Gastroesophageal sphincter (tissue), 4 donors: ENCODE data around the gene UEVLD. TPM values are rescaled to one million over a fixed set of nuclear protein-coding genes. Genes with fewer than 3 reads are reported as not detected.

ENCODE experiments used
- ATAC-seq: fragments of 150-250 bp; one replicate; pipeline ENCODE4 v1.9.1; 2016; ENCODE audit warnings: mild to moderate bottlenecking, moderate library complexity
- H3K27ac ChIP-seq, 4 donors: fragments of 200-600 bp; sonication (generic) in 3 of 4; 1 replicate in 3 of 4; 2 replicates in 1 of 4; pipeline ENCODE4 v1.5.1; 2016 to 2019
- H3K27me3 ChIP-seq: fragments of 200-600 bp; sonication (generic); one replicate; pipeline ENCODE4 v1.5.1; 2019
- H3K36me3 ChIP-seq, 2 donors: fragments of 200-600 bp; sonication (generic); one replicate each; pipeline ENCODE4 v1.5.1; 2019; ENCODE audit warnings: control low read depth in 1 of 2
- H3K4me1 ChIP-seq, 3 donors: fragments of 200-600 bp; sonication (generic); 1 replicate in 2 of 3; 2 replicates in 1 of 3; pipeline ENCODE4 v1.5.1; 2016 to 2019; ENCODE audit warnings: control low read depth in 2 of 3
- H3K4me3 ChIP-seq, 2 donors: fragments of 200-600 bp; sonication (generic); one replicate each; pipeline ENCODE4 v1.5.1; 2019; ENCODE audit warnings: mild to moderate bottlenecking in 1 of 2, moderate library complexity in 1 of 2
- H3K9me3 ChIP-seq, 3 donors: fragments of 200-600 bp; sonication (generic); one replicate each; pipeline ENCODE4 v1.5.1; 2017 to 2019; ENCODE audit warnings: control low read depth in 2 of 3
- EP300 ChIP-seq: sonication (generic); formaldehyde crosslinking; IDR thresholded peaks from one replicate; pipeline ENCODE4 v1.6.1; 2017; ENCODE audit warnings: antibody characterized with exemption, mild to moderate bottlenecking
- POLR2A ChIP-seq, 2 donors: fragments of 450-650 bp; IDR thresholded peaks; one replicate each; pipeline ENCODE4 v1.6.1; 2017; ENCODE audit warnings: antibody characterized with exemption in 2 of 2, mild to moderate bottlenecking in 2 of 2, moderate library complexity in 1 of 2
- POLR2AphosphoS5 ChIP-seq: sonication (generic); formaldehyde crosslinking; IDR thresholded peaks from one replicate; pipeline ENCODE4 v1.6.1; 2017; ENCODE audit warnings: antibody characterized with exemption
- WGBS, 2 donors: methylation state at CpG; one replicate each; pipeline ENCODE4 v1.1.5; 2018; ENCODE audit warnings: low coverage in 1 of 2; 5-methylcytosine and 5-hydroxymethylcytosine counted together
- total RNA-seq, 4 donors: library from RNA; depleted of rRNA; stranded (reverse); fragments of >200 nt; gene quantifications; one replicate each; pipeline ENCODE4 v1.1.0, GENCODE V29; 2016
- TF ChIP-seq, protein P1 (sequence below), 4 experiments: fragments of 200-600 bp in 2 of 4; fragments of 450-650 bp in 2 of 4; sonication (generic) in 1 of 4; IDR thresholded peaks; one replicate each; pipeline ENCODE4 v1.5.1; 2017 to 2019; ENCODE audit warnings: antibody characterized with exemption in 4 of 4, mild to moderate bottlenecking in 2 of 4, moderate library complexity in 2 of 4

Gene UEVLD
- total RNA-seq, 4 donors from 2014 or later, result 33.7 to 45.6 (median 38.9) TPM

DNA sequence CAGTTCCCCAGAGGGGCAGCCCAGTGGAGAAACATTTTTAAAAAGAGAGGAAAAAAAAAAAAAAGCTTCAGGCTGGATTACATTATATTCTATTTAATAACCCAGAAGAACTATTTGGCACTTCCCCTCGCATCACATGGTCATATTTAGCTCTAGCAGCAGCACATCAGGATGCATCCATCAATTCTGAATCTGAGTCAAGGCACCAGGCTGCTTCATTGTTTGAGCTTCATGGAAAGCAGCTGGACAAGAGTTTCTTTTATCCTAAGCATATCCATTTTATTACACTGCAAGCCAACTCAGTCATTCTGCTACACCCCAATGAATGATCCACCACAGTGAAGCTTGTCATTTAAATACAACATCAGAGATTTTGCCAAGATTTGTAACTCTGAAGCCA, 35.6 kb upstream of the UEVLD start:
- H3K9me3 ChIP-seq, result no peaks in the 10 kb centered on the region
- H3K36me3 ChIP-seq, result no peaks in the 10 kb centered on the region
- no peaks in the 10 kb centered on the region for H3K27me3 ChIP-seq
- no peak for ATAC-seq
- H3K4me3 ChIP-seq, result no peak overlapping the region
- WGBS, 2 donors, result 67 to 73% methylated on average over 1 of the region's 1 CpG
- TF ChIP-seq POLR2A (IDR thresholded peaks at IDR 0.05), result no peak
- no peak for TF ChIP-seq EP300
- TF ChIP-seq, protein P1, sequence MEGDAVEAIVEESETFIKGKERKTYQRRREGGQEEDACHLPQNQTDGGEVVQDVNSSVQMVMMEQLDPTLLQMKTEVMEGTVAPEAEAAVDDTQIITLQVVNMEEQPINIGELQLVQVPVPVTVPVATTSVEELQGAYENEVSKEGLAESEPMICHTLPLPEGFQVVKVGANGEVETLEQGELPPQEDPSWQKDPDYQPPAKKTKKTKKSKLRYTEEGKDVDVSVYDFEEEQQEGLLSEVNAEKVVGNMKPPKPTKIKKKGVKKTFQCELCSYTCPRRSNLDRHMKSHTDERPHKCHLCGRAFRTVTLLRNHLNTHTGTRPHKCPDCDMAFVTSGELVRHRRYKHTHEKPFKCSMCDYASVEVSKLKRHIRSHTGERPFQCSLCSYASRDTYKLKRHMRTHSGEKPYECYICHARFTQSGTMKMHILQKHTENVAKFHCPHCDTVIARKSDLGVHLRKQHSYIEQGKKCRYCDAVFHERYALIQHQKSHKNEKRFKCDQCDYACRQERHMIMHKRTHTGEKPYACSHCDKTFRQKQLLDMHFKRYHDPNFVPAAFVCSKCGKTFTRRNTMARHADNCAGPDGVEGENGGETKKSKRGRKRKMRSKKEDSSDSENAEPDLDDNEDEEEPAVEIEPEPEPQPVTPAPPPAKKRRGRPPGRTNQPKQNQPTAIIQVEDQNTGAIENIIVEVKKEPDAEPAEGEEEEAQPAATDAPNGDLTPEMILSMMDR (IDR thresholded peaks at IDR 0.05), result no peak
- TF ChIP-seq POLR2AphosphoS5, result no peak
- peaks cover 0 to 63% (median under 1%) of the 10 kb centered on the region in 3 donors for H3K4me1 ChIP-seq
- H3K27ac ChIP-seq, result no peak overlapping the region

DNA sequence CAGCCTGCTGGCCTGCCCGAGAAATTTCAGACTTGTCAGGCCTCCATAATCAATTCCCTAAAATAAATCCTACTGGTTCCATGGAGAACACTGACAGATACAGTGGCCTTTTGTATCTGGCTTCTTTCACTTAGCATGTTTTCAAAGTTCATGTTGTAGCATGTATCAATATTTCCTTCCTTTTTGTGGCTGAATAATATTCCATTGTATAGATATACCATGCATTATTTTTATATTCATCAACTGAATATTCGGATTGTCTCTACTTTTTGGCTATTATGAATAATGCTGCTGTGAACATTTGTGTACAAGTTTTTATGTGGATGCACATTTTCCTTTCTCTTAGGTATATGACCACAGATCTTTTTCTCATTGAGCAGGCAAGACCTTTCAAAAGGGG, 35.2 kb upstream of the UEVLD start:
- Histone ChIP-seq H3K9me3 (no peaks in the 10 kb centered on the region), H3K27me3 (no peaks in the 10 kb centered on the region), H3K4me1 (peaks cover 0 to 63% (median 5%) of the 10 kb centered on the region in 3 donors), H3K4me3 (no peak overlapping the region), H3K27ac (no peak overlapping the region), H3K36me3 (no peaks in the 10 kb centered on the region)
- 80 to 100% methylated on average over 1 to 2 of the region's 2 CpGs for WGBS, 2 donors
- ATAC-seq, result no peak
- TF ChIP-seq POLR2AphosphoS5 (no peak), EP300 (no peak), POLR2A (IDR thresholded peaks at IDR 0.05) (no peak)
- TF ChIP-seq, protein P1 (IDR thresholded peaks at IDR 0.05), result no peak

DNA sequence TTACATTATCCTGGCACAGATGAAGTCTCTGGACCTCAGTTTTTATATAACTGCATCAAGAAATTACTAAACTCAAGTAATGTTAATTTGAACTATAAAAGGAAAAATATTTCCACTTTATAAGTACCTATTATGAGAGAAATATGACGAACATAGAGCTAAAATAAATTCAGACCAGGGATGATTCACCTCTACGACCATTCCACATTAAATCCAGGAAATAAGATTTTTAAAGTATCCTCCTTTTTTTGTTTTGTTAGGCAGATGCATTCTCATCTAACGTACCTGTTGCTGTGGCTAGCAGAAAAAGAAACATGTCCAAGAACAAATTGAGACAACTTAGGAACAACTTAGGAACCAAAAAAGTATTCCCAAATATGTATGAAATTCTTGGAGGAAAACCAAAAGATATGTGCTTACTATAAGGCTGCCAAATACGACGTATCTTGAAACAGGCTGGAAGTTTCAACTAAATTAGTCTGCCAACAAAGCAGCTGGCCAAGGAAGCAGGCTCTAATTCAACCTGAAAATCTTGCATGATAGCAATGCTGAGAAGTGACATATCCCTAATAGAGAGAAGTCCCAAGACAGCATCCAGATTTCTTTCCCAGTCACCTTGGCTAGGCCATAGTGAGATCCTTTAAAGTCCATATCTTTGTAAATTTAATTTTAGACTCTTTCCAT, 29.9 kb upstream of the UEVLD start:
- 3 to 9% methylated on average over 5 of the region's 5 CpGs for WGBS, 2 donors
- H3K9me3 ChIP-seq, result no peaks in the 10 kb centered on the region
- no peaks in the 10 kb centered on the region for H3K27me3 ChIP-seq
- peaks cover 0 to 26% of the 10 kb centered on the region in 2 donors for H3K36me3 ChIP-seq
- ATAC-seq, result peak; percentile 47
- peaks cover 0 to 61% (median 5%) of the 10 kb centered on the region in 3 donors for H3K4me1 ChIP-seq
- no peak overlapping the region for H3K4me3 ChIP-seq
- peak overlapping the region; percentile 56 to 80 (median 65) for H3K27ac ChIP-seq
- TF ChIP-seq POLR2AphosphoS5, result peak; percentile 73
- TF ChIP-seq, protein P1 (IDR thresholded peaks at IDR 0.05), result no peak

DNA sequence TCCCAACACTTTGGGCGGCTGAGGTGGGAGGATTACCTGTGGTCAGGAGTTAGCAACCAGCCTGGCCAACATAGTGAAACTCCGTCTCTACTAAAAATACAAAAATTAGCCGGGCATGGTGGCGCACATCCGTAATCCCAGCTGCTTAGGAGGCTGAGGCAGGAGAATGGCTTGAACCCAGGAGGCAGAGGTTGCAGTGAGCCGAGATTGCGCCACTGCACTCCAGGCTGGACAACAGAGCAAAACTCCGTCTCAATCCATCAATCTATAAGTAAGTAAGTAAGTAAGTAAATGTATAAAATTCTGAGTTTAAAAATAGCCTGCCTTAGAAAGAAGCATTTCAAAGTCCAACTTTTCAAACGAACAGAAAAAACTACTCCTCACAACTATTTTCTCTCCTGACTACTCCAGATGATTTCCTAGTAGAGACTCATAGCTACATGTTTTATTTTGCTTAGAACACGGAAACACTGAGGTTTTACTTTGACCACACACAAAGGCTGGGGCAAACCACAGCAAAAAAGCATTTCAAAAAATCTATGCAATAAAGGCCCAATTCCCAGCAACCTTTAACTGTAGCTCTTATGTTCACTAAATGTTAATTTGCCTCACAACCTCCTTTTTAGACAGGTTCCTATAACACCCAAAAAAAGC, 29.3 kb upstream of the UEVLD start:
- Histone ChIP-seq H3K9me3 (no peaks in the 10 kb centered on the region), H3K4me3 (no peak overlapping the region), H3K27ac (peak overlapping the region; percentile 56 to 80 (median 65)), H3K27me3 (no peaks in the 10 kb centered on the region), H3K4me1 (peaks cover 0 to 61% (median 5%) of the 10 kb centered on the region in 3 donors), H3K36me3 (peaks cover 0 to 28% of the 10 kb centered on the region in 2 donors)
- TF ChIP-seq POLR2AphosphoS5, result no peak
- no peak for TF ChIP-seq POLR2A (IDR thresholded peaks at IDR 0.05)
- TF ChIP-seq, protein P1 (IDR thresholded peaks at IDR 0.05), result no peak
- no peak for TF ChIP-seq EP300
- no peak for ATAC-seq
- WGBS, 2 donors, result 52 to 53% methylated on average over 6 to 10 of the region's 10 CpGs
